AG04450 (cell line): ENCODE measurements around the gene OVCA2. TPM values are rescaled to one million over a fixed set of nuclear protein-coding genes. Genes with fewer than 3 reads are reported as not detected.

Experiments
- CTCF ChIA-PET: fragments of 300-600, 350-600 bp; formaldehyde crosslinking; extraction: SDS; loops from one replicate; lab custom pipeline; 2022; ENCODE audit warnings: antibody characterized with exemption, inconsistent platforms; lab: Charles Lee
- POLR2A ChIA-PET: fragments of 350-600 bp; formaldehyde crosslinking; extraction: SDS; loops from one replicate; lab custom pipeline; 2021; ENCODE audit warnings: antibody characterized with exemption, inconsistent platforms; lab: Yijun Ruan, JAX
- DNase-seq: peaks from one replicate; pipeline ENCODE4 v3.0.0-alpha.2; 2011; ENCODE audit warnings: low read depth, low spot score
- H3K27ac ChIP-seq: one replicate; pipeline ENCODE4 v1.5.1; 2012; ENCODE audit warnings: low read depth, low read length, control low read depth
- H3K27me3 ChIP-seq: one replicate; pipeline ENCODE4 v1.6.0; 2012; ENCODE audit warnings: low read length; ENCODE audit not compliant: control insufficient read depth, insufficient read depth
- H3K4me3 ChIP-seq: 2 replicates; pipeline ENCODE4 v1.5.1; 2011; ENCODE audit warnings: mild to moderate bottlenecking, low read depth, low read length, control low read depth
- H3K9me3 ChIP-seq: 2 replicates; pipeline ENCODE4 v1.5.1; 2012; ENCODE audit warnings: low read length; ENCODE audit not compliant: control insufficient read depth, insufficient read depth
- CTCF ChIP-seq: IDR thresholded peaks from 2 replicates; pipeline ENCODE4 v1.5.1; 2011; ENCODE audit warnings: low read depth, low read length, control low read depth, inconsistent platforms
- polyA plus RNA-seq: library from polyadenylated mRNA; depleted of rRNA; stranded (reverse); fragments of >200 nt; gene quantifications from 2 replicates; pipeline ENCODE4 v1.2.3, GENCODE V29; 2011

Gene OVCA2
- polyA plus RNA-seq, 1 experiment, result 38.0 TPM

DNA sequence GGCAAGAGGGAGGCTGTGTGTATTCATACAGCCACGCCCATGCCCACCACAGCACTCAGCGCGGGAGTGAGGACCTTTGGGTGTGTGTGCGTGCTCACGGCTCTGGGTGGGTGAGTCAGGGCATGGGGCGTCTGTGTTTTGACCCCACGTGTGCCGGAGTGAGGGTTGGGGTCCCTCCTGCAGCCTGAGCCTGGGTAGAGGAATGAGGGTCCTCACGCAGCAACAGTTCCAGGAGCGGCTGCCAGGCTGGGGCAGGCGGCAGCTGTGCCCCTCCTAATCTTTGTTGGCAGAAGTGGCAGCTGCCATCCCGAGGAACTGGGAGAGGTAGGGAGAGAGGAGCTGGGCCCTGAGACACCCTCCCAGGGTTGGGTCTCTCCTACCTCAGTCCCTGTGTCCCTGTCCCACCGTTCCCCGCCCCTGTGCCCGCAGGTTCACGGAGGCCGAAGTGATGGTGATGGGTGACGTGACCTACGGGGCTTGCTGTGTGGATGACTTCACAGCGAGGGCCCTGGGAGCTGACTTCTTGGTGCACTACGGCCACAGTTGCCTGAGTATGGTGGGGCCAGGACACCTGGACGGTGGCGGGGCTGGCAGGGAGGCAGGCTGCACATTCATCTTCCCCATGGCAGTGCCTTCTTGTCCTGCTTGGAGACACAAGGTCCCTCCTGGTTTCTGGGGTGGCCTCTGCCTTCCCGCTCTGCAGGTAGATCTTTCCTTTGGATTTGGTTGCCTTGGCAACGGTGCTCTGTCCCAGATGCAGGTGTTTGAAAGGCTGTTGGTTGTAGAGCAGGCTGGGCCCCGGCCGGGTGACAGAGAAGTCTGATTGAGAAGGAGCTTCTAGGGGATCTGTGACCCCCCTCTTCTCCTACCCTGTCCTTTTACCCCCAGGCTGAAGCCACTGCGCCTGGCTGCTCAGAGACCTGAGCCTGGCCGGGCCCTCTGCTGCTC, 6.0 kb upstream of the OVCA2 start:
- Histone ChIP-seq H3K27me3 (no peaks in the 10 kb centered on the region), H3K4me3 (no peak overlapping the region), H3K27ac (no peak overlapping the region), H3K9me3 (no peaks in the 10 kb centered on the region)
- DNase-seq, result no peak
- POLR2A ChIA-PET, result no interaction called here
- CTCF ChIA-PET, result no interaction called here
- no peak for TF ChIP-seq CTCF

GRCh38 chr17:2037155-2037554, 4.7 kb upstream of the OVCA2 start:
- no peaks in the 10 kb centered on the region for H3K27me3 ChIP-seq
- ChIA-PET CTCF (no interaction called here), POLR2A (interaction anchor here (0.7 kb wide), 1 partner anchor 199 kb away, joined by 7 read pairs; no protein-coding TSS in a partner anchor)

GRCh38 chr17:2040219-2040827, 1.5 kb upstream of the OVCA2 start:
- TF ChIP-seq CTCF, result no peak
- ChIA-PET CTCF (interaction anchor here (1.0 to 1.6 kb wide), 2 partner anchors 14 to 132 kb away, joined by 3 read pairs; no protein-coding TSS in a partner anchor), POLR2A (no interaction called here)
- DNase-seq, result no peak
- H3K27ac ChIP-seq, result no peak overlapping the region
- H3K4me3 ChIP-seq, result no peak overlapping the region
- H3K27me3 ChIP-seq, result no peaks in the 10 kb centered on the region
- no peaks in the 10 kb centered on the region for H3K9me3 ChIP-seq

More at GRCh38 chr17:2037155-2037554, 4.7 kb upstream of the OVCA2 start:
- DNase-seq, result no peak
- Histone ChIP-seq H3K9me3 (no peaks in the 10 kb centered on the region), H3K4me3 (no peak overlapping the region), H3K27ac (no peak overlapping the region)
- TF ChIP-seq CTCF, result no peak

- CTCF ChIA-PET, result interaction anchor here (1.0 to 1.6 kb wide), 2 partner anchors 13 to 132 kb away, joined by 3 read pairs; no protein-coding TSS in a partner anchor
- POLR2A ChIA-PET, result interaction anchor here (0.6 kb wide), 1 partner anchor 209 kb away, joined by 3 read pairs; no protein-coding TSS in a partner anchor
- peak overlapping the region; percentile 89 for H3K4me3 ChIP-seq
- H3K27ac ChIP-seq, result no peak overlapping the region
- H3K9me3 ChIP-seq, result no peaks in the 10 kb centered on the region
- DNase-seq, result no peak
- TF ChIP-seq CTCF, result no peak
- H3K27me3 ChIP-seq, result no peaks in the 10 kb centered on the region
These were observed 771 bp upstream of the OVCA2 start for GRCh38 chr17:2040942-2041560.
